Measurements from ENCODE around the gene CCDC6. TPM values are rescaled to one million over a fixed set of nuclear protein-coding genes. Genes with fewer than 3 reads are reported as not detected.

CCDC6 gene
- total and polyA plus RNA-seq, 9 of the 15 experiments (the other 6 are each of a cell fraction or from before 2014, with no cell fraction given), result 10.4 to 41.0 (median 20.9) TPM

DNA sequence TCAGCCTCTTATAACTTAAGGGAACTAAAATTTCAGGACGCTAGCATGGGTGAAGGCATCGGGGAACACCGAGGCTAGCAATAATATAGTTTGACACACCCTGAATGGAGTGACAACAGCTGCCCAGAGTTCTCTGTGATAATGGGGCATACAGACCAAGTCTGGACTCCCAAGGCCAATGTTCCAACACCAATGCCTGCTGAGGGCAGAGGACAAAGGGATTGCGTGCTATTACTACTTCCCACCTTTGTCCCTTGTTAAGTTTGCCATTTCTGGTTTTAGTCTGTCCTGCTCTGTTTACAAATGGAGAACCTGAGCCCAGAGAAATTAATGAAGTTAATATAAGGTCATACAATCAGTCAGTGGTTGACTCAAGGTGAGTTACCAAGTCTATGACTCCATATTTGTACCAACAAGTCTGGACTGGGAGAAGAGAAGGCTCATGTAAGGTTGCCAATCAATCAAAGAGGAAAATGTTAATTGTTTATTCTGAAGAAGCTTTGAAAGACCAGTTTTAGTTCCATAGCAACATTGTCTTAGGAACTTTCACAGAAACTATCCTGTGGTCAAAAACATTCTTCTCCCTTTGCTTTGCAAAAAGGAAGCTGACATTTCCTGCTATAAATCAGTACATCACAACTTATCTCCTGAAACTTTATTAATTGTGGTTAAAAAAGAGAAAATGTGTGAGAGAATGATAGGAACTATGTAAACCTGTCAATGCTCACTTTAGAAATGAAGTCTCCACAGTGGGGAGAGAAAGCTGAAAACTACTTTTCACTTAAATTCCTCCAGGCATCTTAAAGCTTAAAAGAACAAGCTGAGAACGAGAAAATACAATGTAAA, 74.5 kb downstream of the CCDC6 start:
- Histone ChIP-seq H3K9me1 (ENCODE audit: control insufficient read depth, insufficient read depth, low read length) (no peaks in the 10 kb centered on the region), H3K79me2 (ENCODE audit: control insufficient read depth, insufficient read depth, low read length) (no peaks in the 10 kb centered on the region), H3K4me3 (no peak overlapping the region), H4K20me1 (replicated peaks; ENCODE audit: control insufficient read depth, insufficient read depth, low read length) (no peaks in the 10 kb centered on the region), H3K4me2 (ENCODE audit: insufficient read depth, low read length) (no peak overlapping the region), H2AFZ (ENCODE audit: low read depth, low read length) (no peak overlapping the region), H3K9me3 (replicated peaks; ENCODE audit: control insufficient read depth, insufficient read depth, low read depth, low read length) (no peaks in the 10 kb centered on the region), H3K27me3 (ENCODE audit: control insufficient read depth in 2 of 2, insufficient read depth in 2 of 2, low read length in 2 of 2) (no peaks in the 10 kb centered on the region), H3K36me3 (ENCODE audit: control insufficient read depth, insufficient read depth, low read length) (peaks cover 37% of the 10 kb centered on the region), H3K4me1 (replicated peaks in 1 of 2; ENCODE audit: control insufficient read depth in 2 of 2, insufficient read depth in 2 of 2, low read length in 2 of 2) (peaks cover 0 to 13% of the 10 kb centered on the region in 2 experiments; a peak in 4 of 5 replicates), H3K9ac (ENCODE audit: insufficient read depth in 1 of 2, low read depth in 2 of 2, low read length in 2 of 2) (no peak overlapping the region), H3K27ac (ENCODE audit: extremely low read depth, low read depth, low read length) (no peak overlapping the region)
- ATAC-seq, result no peak
- ChIA-PET CTCF (ENCODE audit: low intra/inter-chr PET ratio) (no interaction called here), POLR2A (interaction anchor here (1.4 to 1.7 kb wide), 2 partner anchors 12 to 75 kb away, joined by 3 to 5 read pairs; partner anchors contain the start of gene CCDC6)
- intact Hi-C loops (cut with micrococcal nuclease) (loop anchor here (2.0 kb wide), 1 partner anchor 75 kb away; the partner anchor contains the start of gene CCDC6), in situ Hi-C loops (cut with MboI) (loop anchor here (25.0 kb wide), 1 partner anchor 830 kb away; no protein-coding TSS in a partner anchor)
- no peak for FAIRE-seq
- 87% methylated on average over 5 of the region's 5 CpGs for WGBS (ENCODE audit: insufficient coverage, low coverage, missing lambda C conversion rate)
- no TSS peak for BruUV-seq (replicated peaks)
- peak in 2 of 4 experiments; percentile 23 to 27 for DNase-seq (ENCODE audit: extremely low read depth in 1 of 4, low spot score in 3 of 4)
- TF ChIP-seq SOX6 (IDR thresholded peaks at IDR 0.05), result peak; percentile 69; the same call in 1 of the 2 replicates
- no peak for TF ChIP-seq ILF3 (IDR thresholded peaks at IDR 0.05; ENCODE audit: borderline replicate concordance)
- no peak for TF ChIP-seq U2AF2 (optimal IDR thresholded peaks at IDR 0.05; ENCODE audit: low read depth, low read length)
- TF ChIP-seq RCOR1 (IDR thresholded peaks at IDR 0.05; ENCODE audit: borderline replicate concordance in 1 of 2, low read depth in 2 of 2, low read length in 2 of 2), result no peak
- peak; percentile 10; the same call in 1 of the 2 replicates for TF ChIP-seq EP300 (IDR thresholded peaks at IDR 0.05; ENCODE audit: low read length)
- TF ChIP-seq GTF2B (IDR thresholded peaks at IDR 0.05; ENCODE audit: extremely low read depth, insufficient read length), result no peak
- TF ChIP-seq CAMTA2 (CRISPR knock-in tag; conservative IDR thresholded peaks at IDR 0.05), result no peak
- TF ChIP-seq HMBOX1 (IDR thresholded peaks at IDR 0.05), result 0 out of 2 replicates have a peak, but pooled peaks have one; percentile 2
- no peak for TF ChIP-seq STAT5A (IDR thresholded peaks at IDR 0.05; ENCODE audit: borderline replicate concordance, low read length)
- TF ChIP-seq SMARCE1 (IDR thresholded peaks at IDR 0.05), result peak; percentile 80; the same call in 1 of the 2 replicates
- TF ChIP-seq PBX2 (CRISPR knock-in tag; IDR thresholded peaks at IDR 0.05; ENCODE audit: low read depth), result no peak
- peak; percentile 66 for TF ChIP-seq PBX2 (tag; conservative IDR thresholded peaks at IDR 0.05; ENCODE audit: low read depth)
- no peak for TF ChIP-seq CLOCK (CRISPR knock-in tag; IDR thresholded peaks at IDR 0.05; ENCODE audit: borderline replicate concordance)
- 0 out of 2 replicates have a peak, but pooled peaks have one; percentile 44 for TF ChIP-seq ELF2 (CRISPR knock-in tag; IDR thresholded peaks at IDR 0.05)
- no peak for TF ChIP-seq ZNF354B (CRISPR knock-in tag; IDR thresholded peaks at IDR 0.05)
